NCI-H187 (cell line): Measurements from ENCODE around the gene GLDC.
"Not testable (repeated sequence)": the region's sequence is repeated elsewhere in the genome, so short reads cannot be mapped to it uniquely, and the experiment has no call there.

Experiments used
- DNase-seq, 2 experiments: peaks; one replicate each; lab custom pipeline; 2025; lab: John Stamatoyannopoulos, UW

The GLDC gene

GRCh38 chr9:6645355-6646292, at the start of gene GLDC:
Gene GLDC, minus strand, starts transcription at chr9:6645729. Its CDS starts 230 bp downstream, at chr9:6645499.
- DNase-seq = no peak

- DNase-seq = no peak
Measured at GRCh38 chr9:6692881-6693361, 47.4 kb upstream of the GLDC start.

DNA sequence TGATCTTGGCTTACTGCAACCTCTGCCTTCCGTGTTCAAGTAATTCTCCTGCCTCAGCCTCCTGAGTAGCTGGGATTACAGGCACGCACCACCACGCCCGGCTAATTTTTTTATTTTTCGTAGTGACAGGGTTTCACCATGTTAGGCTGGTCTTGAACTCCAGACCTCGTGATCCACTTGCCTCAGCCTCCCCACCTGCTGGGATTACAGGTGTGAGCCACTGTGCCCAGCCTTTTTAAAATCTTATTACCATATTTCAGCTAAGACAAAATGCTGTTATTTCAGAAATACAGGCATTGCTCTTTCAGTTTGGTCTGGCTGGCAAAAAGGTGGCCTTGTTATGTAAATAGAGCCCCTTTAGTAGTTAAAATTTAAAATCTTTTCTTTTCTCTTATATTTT, 46.9 kb upstream of the GLDC start:
- no peak for DNase-seq

GRCh38 chr9:6690675-6691070, 45.1 kb upstream of the GLDC start:
- not testable (repeated sequence) for DNase-seq

- DNase-seq = no peak
Measured at GRCh38 chr9:6689893-6690674, 44.6 kb upstream of the GLDC start.

DNA sequence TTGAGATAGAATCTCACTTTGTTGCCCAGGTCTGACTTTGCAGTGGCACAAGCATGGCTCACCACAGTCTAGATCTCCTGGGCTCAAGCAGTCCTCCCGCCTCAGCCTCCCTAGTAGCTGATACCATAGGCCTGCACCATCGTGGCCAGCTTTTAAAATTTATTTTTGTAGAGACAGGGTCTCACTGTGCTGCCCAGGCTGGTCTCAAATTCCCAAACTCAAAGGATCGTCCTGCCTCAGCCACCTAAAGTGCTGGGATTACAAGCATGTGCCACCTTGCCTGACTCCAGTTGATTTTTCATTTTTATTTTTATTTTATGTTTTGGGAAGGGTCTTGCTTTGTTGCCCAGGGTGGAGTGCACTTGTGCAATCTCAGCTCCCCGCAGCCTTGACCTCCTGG, 41.7 kb upstream of the GLDC start:
- no peak for DNase-seq

DNA sequence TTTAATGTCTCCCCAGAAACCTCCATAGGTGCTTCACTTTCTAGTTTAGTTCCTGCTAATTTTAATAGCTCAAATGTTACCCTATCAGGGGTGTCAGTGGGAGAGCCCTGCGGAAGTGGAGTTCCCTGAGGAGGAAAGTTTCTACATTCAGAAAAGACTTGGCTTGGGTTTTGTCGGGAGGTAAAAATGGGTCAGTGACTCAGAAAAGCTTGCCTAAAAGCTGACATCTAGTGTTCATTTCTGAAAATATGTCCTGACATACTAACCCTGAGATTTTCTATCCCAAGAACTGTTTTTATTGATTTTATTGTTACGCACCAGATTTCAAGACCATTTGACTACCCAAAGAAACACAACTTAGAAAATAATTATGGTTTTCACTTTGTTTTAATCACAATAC, 40.9 kb upstream of the GLDC start:
- no peak for DNase-seq

DNA sequence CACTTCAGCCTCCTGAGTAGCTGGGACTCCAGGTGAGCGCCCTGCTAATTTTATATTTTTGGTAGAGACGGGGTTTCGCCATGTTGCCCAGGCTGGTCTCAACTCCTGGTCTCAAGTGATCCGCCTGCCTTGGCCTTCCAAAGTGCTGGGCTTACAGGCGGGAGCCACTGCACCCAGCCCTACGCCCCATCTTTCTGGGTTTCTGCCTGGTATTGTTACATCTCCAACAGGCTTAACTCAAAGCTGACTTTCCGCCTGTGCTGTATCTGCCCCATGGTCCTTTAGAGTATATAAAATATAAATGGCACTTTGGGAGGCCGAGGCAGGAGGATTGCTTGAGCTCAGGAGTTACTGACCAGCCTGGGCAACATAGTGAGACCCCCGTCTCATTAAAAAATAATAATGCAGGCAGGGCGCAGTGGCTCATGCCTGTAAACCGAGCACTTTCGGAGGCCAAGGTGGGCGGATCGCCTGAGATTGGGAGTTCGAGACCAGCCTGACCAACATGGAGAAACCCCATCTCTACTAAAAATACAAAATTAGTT, 36.5 kb upstream of the GLDC start:
- DNase-seq = no peak

GRCh38 chr9:6681147-6681956, 35.8 kb upstream of the GLDC start:
- peak; percentile 87 to 90 for DNase-seq

- no peak for DNase-seq
Measured at GRCh38 chr9:6680797-6681146, 35.2 kb upstream of the GLDC start.

DNA sequence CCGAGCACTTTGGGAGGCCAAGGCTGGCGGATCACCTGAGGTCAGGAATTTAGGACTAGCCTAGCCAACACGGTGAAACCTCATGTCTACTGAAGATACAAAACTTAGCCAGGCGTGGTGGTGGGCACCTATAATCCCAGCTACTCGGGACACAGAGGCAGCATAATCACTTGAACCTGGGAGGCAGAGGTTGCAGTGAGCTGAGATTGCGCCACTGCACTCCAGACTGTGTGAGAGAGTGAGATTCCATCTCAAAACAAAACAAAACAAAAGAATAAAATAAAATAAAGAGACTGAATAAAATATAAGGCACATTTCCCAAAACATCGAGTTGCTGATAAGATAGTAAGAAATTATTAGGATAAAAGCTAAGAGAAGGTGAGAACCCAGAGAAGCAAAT, 32.3 kb upstream of the GLDC start:
- DNase-seq = no peak

GRCh38 chr9:6676254-6676921, 30.9 kb upstream of the GLDC start:
- no peak for DNase-seq

DNA sequence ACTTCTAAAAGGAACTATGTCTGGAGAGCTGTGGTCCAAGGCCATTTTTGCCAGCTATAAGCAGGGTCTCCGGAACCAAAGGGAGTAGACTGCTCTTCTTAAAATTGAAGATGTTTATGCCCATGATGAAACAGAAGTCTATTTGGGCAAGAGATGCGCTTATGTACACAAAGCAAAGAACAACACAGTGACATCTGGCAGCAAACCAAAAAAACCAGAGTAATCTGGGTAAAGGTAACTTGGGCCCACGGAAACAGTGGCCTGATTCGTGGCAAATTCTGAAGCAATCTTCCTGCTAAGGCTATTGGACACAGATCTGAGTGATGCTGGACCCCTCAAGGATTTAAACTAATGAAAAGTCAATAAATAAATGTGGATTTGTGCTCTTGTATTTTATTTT, 29.7 kb upstream of the GLDC start:
- no peak for DNase-seq

DNA sequence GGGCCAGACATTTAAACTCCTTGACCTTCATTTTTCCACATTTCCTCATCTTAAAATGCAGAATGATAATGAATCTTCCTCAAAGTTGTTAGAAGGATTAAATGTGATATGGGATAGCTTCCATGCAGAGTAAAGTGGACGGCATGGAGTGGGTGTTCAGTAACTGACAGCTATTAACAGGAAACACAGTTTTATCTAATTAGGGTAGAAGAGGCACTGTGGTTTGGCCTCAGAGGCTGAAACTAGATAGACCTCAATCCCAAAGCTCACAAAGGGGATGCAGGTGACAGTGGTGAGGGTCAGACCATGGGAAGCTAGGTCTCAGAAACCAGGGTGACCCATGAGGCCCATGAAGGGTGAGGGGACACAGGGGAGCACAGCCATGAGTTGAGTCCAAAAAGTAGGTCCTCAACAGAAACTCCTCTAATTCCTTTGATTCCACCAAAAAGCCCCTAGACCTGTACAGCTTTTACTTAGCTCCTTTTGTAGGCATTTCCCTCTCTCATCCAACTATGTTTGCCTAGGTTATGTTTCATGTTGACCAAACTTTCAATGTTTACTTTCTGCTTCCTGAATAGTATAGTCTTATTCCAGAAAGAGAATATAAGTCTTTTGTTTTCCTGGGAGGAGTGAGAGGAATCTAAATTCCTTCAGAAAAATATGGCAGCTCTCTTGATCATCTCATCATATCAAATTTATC, 27.9 kb upstream of the GLDC start:
- no peak for DNase-seq

DNA sequence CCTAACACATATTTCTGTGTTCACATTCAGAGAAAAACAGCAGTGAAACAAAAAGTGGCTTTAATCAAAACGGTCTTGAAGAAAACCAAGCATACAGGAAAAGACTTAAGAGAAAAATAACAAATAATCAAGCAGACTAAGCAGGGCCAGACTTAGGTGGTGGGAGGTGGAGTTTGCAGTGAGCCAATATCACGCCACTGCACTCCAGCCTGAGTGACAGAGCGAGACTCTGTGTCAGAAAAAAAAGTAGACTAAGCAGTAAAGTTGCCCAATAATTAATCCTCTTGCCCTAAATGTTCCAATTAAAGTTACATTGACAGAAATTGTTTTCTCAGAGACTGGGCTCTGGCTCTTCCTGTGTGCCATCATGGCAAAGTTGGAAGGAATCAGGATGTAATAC, 26.6 kb upstream of the GLDC start:
- no peak for DNase-seq

- no peak for DNase-seq
Measured at GRCh38 chr9:6671416-6671815, 25.9 kb upstream of the GLDC start.

DNA sequence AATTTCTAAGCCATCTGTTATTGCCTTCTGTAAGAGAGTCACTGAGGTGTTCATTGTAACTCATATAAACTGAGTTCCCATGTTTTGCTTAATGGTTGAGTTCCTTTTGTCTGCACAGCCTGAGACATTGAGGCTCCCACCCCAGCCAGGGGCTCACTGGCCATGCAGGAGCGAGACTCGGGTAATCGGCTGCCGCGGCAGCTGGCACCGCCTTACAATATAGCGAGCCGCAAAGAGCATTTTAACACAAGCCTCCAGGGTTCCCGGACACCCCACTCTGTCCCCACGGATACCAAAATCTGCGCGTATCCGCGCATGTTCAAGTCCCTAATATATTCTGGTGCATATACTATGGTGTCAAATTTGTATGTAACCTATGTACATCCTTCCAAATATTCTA, 24.4 kb upstream of the GLDC start:
- no peak for DNase-seq

DNA sequence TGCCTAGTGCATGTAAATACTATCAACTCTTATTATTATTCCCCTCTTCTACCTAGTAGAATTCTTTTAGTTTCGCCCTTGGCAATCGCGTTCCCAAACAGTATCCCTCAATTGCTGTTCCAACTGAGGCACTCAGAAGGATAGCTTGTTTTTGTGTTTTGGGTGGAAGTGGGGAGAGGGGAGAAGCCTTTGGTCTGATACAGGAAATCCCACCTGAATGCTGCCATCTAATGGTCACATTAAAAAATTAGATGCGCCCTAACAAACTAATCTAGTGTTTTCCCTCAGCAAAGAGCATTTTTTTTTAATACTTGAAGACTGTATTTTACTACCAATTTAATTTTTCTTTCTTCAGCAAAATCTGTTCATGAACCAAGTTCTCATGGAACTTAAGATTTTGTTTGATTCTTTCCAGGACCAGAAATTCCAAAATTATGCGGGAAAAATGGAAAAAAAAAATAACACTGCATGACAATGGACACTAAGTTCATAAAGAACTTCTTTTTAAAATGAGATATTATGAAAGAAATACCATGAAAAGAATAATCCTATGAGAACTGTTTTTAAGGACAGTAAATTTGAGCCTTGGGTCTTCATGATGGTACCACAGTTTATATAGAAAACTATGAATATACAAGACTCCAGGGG, 22.2 kb upstream of the GLDC start:
- no peak for DNase-seq

DNA sequence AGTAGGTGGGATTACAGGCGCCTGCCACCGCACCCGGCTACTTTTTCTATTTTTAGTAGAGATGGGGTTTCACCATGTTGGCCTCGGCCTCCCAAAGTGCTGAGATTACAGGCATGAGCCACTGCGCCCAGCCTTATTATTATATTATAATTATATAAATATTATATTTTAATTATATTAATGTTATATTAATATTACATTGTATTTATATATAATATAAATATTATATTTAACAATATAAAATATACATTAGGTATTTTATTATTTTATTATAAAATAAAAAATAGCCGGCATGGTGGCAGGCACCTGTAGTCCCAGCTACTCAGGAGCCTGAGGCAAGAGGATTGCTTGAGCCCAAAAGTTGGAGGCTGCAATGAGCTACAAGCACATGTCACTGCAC, 21.6 kb upstream of the GLDC start:
- DNase-seq = no peak

DNA sequence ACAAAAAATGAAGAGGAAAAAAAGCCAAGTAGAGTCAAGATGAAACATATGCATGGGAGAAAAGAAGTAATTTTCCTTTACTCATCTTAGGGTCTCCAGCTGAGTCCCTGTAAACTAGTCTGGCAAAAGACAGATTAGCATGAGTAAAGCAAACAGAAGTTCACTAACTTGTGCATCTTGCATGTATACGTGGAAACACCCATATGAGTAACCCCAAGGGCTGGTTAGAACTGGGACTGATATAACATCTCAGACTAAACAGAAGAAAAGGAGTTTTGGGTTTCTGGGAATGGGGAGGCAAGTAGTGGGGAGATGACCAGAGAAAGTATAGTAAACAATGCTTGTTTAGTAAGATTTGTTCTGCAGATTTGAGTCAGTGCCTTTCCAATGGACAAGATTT, 20.1 kb upstream of the GLDC start:
- DNase-seq = no peak
